H9 (cell line): ENCODE results near the gene ANO10. TPM values are rescaled to one million over a fixed set of nuclear protein-coding genes. Genes with fewer than 3 reads are reported as not detected.

Experiments
- DNase-seq: peaks from one replicate; pipeline ENCODE4 v3.0.0-alpha.2; 2017
- H2AFZ ChIP-seq: one replicate; pipeline ENCODE4 v1.6.1; 2013; ENCODE audit warnings: mild to moderate bottlenecking, low read length, control low read depth, moderate library complexity
- H2AK5ac ChIP-seq: 2 replicates; pipeline ENCODE4 v1.6.1; 2013; ENCODE audit warnings: low read length, control low read depth, mixed read lengths; ENCODE audit not compliant: insufficient read length
- H2BK120ac ChIP-seq: one replicate; pipeline ENCODE4 v1.6.1; 2013; ENCODE audit warnings: low read depth, mild to moderate bottlenecking, low read length, control low read depth, inconsistent platforms; ENCODE audit not compliant: poor library complexity, severe bottlenecking
- H2BK12ac ChIP-seq: 2 replicates; pipeline ENCODE4 v1.6.1; 2013; ENCODE audit warnings: low read length, control low read depth, mixed read lengths, low read depth; ENCODE audit not compliant: insufficient read length
- H2BK15ac ChIP-seq: 2 replicates; pipeline ENCODE4 v1.6.1; 2013; ENCODE audit warnings: low read depth, low read length, control low read depth
- H2BK20ac ChIP-seq: one replicate; pipeline ENCODE4 v1.6.1; 2013; ENCODE audit warnings: low read depth, mild to moderate bottlenecking, low read length, control low read depth, inconsistent platforms; ENCODE audit not compliant: poor library complexity, severe bottlenecking
- H2BK5ac ChIP-seq: 2 replicates; pipeline ENCODE4 v1.6.1; 2013; ENCODE audit warnings: low read length, control low read depth, mixed read lengths; ENCODE audit not compliant: insufficient read length
- H3K14ac ChIP-seq: 2 replicates; pipeline ENCODE4 v1.6.1; 2013; ENCODE audit warnings: low read length, control low read depth; ENCODE audit not compliant: insufficient read depth
- H3K18ac ChIP-seq: 2 replicates; pipeline ENCODE4 v1.6.1; 2013; ENCODE audit warnings: low read depth, mild to moderate bottlenecking, mixed read lengths, low read length, control low read depth; ENCODE audit not compliant: insufficient read length
- H3K23ac ChIP-seq: 2 replicates; pipeline ENCODE4 v1.6.1; 2013; ENCODE audit warnings: low read length, control low read depth, mixed read lengths, low read depth; ENCODE audit not compliant: insufficient read length
- H3K23me2 ChIP-seq: 2 replicates; pipeline ENCODE4 v1.6.1; 2013; ENCODE audit warnings: low read depth, mild to moderate bottlenecking, mixed read lengths, low read length, control low read depth; ENCODE audit not compliant: insufficient read length, poor library complexity, severe bottlenecking
- H3K27ac ChIP-seq: 2 replicates; pipeline ENCODE4 v1.5.1; 2013; ENCODE audit warnings: low read length, control low read depth, mixed read lengths, low read depth; ENCODE audit not compliant: insufficient read length
- H3K27me3 ChIP-seq: 2 replicates; pipeline ENCODE4 v1.6.1; 2013; ENCODE audit warnings: low read length, control low read depth, inconsistent platforms; ENCODE audit not compliant: insufficient read depth
- H3K4ac ChIP-seq: 2 replicates; pipeline ENCODE4 v1.6.1; 2013; ENCODE audit warnings: low read depth, mild to moderate bottlenecking, control low read depth, inconsistent platforms, low read length, moderate library complexity
- H3K4me1 ChIP-seq: 2 replicates; pipeline ENCODE4 v1.6.1; 2013; ENCODE audit warnings: low read length, control low read depth, inconsistent platforms; ENCODE audit not compliant: insufficient read depth
- H3K4me2 ChIP-seq: 2 replicates; pipeline ENCODE4 v1.6.1; 2013; ENCODE audit warnings: low read length, control low read depth, mixed read lengths; ENCODE audit not compliant: insufficient read length, insufficient read depth
- H3K56ac ChIP-seq: 2 replicates; pipeline ENCODE4 v1.6.1; 2013; ENCODE audit warnings: low read depth, mild to moderate bottlenecking, mixed read lengths, low read length, control low read depth; ENCODE audit not compliant: insufficient read length
- H3K79me1 ChIP-seq: 2 replicates; pipeline ENCODE4 v1.6.1; 2013; ENCODE audit warnings: low read depth, mild to moderate bottlenecking, moderate library complexity, low read length, control low read depth, inconsistent platforms; ENCODE audit not compliant: insufficient read depth, poor library complexity, severe bottlenecking
- H3K79me2 ChIP-seq: 2 replicates; pipeline ENCODE4 v1.6.1; 2013; ENCODE audit warnings: low read length, control low read depth, inconsistent platforms; ENCODE audit not compliant: insufficient read depth
- H3K9ac ChIP-seq: 2 replicates; pipeline ENCODE4 v1.6.1; 2013; ENCODE audit warnings: low read length, control low read depth, mixed read lengths; ENCODE audit not compliant: insufficient read length; ENCODE audit errors: extremely low read depth
- H3K9me3 ChIP-seq: one replicate; pipeline ENCODE4 v1.6.1; 2013; ENCODE audit warnings: low read depth, low read length, inconsistent platforms; ENCODE audit not compliant: control insufficient read depth
- H3T11ph ChIP-seq: one replicate; pipeline ENCODE4 v1.6.1; 2013; ENCODE audit warnings: mild to moderate bottlenecking, low read length, control low read depth, inconsistent platforms
- H4K20me1 ChIP-seq: one replicate; pipeline ENCODE4 v1.6.1; 2013; ENCODE audit not compliant: control insufficient read depth, insufficient read length, insufficient read depth
- H4K5ac ChIP-seq: 2 replicates; pipeline ENCODE4 v1.6.1; 2013; ENCODE audit warnings: low read depth, mild to moderate bottlenecking, mixed read lengths, low read length, control low read depth; ENCODE audit not compliant: insufficient read length
- H4K8ac ChIP-seq: replicated peaks from 2 replicates; pipeline ENCODE4 v1.6.1; 2013; ENCODE audit warnings: low read length, control low read depth, mixed read lengths, low read depth; ENCODE audit not compliant: insufficient read length
- H4K91ac ChIP-seq: 2 replicates; pipeline ENCODE4 v1.6.1; 2013; ENCODE audit warnings: low read depth, mild to moderate bottlenecking, moderate library complexity, mixed read lengths, low read length, control low read depth; ENCODE audit not compliant: insufficient read length
- H3K27ac Mint-ChIP-seq, 3 experiments: 2 replicates in 2 of 3; 3 replicates in 1 of 3; pipeline ENCODE4 v1.8.0; 2020 to 2021; ENCODE audit warnings: mixed read lengths in 3 of 3, mild to moderate bottlenecking in 1 of 3, moderate library complexity in 1 of 3
- H3K27me3 Mint-ChIP-seq: 2 replicates; pipeline ENCODE4 v1.8.0; 2021; ENCODE audit warnings: low read depth, mild to moderate bottlenecking, moderate library complexity, mixed read lengths
- H3K36me3 Mint-ChIP-seq, 3 experiments: 2 replicates in 2 of 3; 3 replicates in 1 of 3; pipeline ENCODE4 v1.8.0; 2020 to 2021; ENCODE audit warnings: low read depth in 3 of 3, mixed read lengths in 3 of 3; ENCODE audit not compliant: insufficient read depth in 1 of 3
- H3K4me1 Mint-ChIP-seq, 2 experiments: 2 replicates each; pipeline ENCODE4 v1.8.0; 2020; ENCODE audit warnings: mixed read lengths in 2 of 2
- H3K4me3 Mint-ChIP-seq, 2 experiments: 2 replicates in 1 of 2; 3 replicates in 1 of 2; pipeline ENCODE4 v1.8.0; 2020 to 2021; ENCODE audit warnings: mild to moderate bottlenecking in 2 of 2, mixed read lengths in 2 of 2, moderate library complexity in 1 of 2
- H3K9me3 Mint-ChIP-seq, 2 experiments: 2 replicates in 1 of 2; 3 replicates in 1 of 2; pipeline ENCODE4 v1.8.0; 2020; ENCODE audit warnings: mild to moderate bottlenecking in 2 of 2, mixed read lengths in 2 of 2, moderate library complexity in 1 of 2
- WGBS: extraction: QIAGEN DNeasy Blood & Tissue Kit; methylation state at CpG from one replicate; pipeline ENCODE4 v1.1.7; 2013; ENCODE audit warnings: missing lambda C conversion rate, low lambda C conversion rate, mixed read lengths; ENCODE audit not compliant: insufficient read length; ENCODE audit errors: extremely low coverage; 5-methylcytosine and 5-hydroxymethylcytosine counted together
- total RNA-seq: library from RNA; stranded (reverse); gene quantifications from 2 replicates; pipeline ENCODE4 v1.2.1, GENCODE V29; 2021
- TF ChIP-seq, protein P1 (sequence below): fragments of 200-600 bp; sonication (generic); conservative IDR thresholded peaks from 3 replicates; pipeline ENCODE4 v1.8.0; 2021; ENCODE audit warnings: antibody characterized with exemption, mild to moderate bottlenecking

Gene ANO10
- total RNA-seq, 1 experiment from 2014 or later = 38.7 TPM

DNA sequence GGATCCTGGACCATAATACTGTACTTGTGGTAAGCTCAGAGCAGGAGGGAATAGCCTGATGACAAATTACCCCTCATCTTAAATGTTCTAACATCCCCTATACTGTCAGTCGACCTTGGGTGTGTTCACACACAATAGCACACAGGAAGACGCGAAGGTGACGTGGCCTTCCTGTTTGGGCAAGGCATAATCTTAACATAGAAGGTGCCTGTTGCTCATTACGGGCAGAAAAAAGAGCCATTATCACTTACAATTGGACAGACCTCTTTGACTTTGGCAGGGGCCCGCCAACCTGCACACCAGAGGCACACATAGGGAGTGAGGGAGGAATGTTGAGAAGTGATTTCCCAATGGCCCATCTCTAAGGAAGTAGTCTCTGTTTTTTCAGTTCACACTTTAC lies 144.2 kb downstream of the ANO10 start:
- H3K9ac ChIP-seq = no peak overlapping the region
- no peak for DNase-seq
- H3K27me3 Mint-ChIP-seq = peaks cover 38% of the 10 kb centered on the region
- H4K5ac ChIP-seq = no peak overlapping the region
- H2BK5ac ChIP-seq = no peak overlapping the region
- H3K14ac ChIP-seq = no peak overlapping the region
- no peak overlapping the region for H4K91ac ChIP-seq
- H4K20me1 ChIP-seq = no peaks in the 10 kb centered on the region
- H2BK15ac ChIP-seq = no peak overlapping the region
- no peak overlapping the region for H3K56ac ChIP-seq
- no peak overlapping the region for H3K27ac ChIP-seq
- no peak overlapping the region for H3K4me2 ChIP-seq
- no peak overlapping the region for H3K4ac ChIP-seq
- H3K4me3 Mint-ChIP-seq = no peak overlapping the region
- peaks cover 5 to 17% (median 13%) of the 10 kb centered on the region in 3 experiments for H3K36me3 Mint-ChIP-seq
- H3K79me2 ChIP-seq = no peaks in the 10 kb centered on the region
- H2AK5ac ChIP-seq = no peak overlapping the region
- TF ChIP-seq, protein P1, sequence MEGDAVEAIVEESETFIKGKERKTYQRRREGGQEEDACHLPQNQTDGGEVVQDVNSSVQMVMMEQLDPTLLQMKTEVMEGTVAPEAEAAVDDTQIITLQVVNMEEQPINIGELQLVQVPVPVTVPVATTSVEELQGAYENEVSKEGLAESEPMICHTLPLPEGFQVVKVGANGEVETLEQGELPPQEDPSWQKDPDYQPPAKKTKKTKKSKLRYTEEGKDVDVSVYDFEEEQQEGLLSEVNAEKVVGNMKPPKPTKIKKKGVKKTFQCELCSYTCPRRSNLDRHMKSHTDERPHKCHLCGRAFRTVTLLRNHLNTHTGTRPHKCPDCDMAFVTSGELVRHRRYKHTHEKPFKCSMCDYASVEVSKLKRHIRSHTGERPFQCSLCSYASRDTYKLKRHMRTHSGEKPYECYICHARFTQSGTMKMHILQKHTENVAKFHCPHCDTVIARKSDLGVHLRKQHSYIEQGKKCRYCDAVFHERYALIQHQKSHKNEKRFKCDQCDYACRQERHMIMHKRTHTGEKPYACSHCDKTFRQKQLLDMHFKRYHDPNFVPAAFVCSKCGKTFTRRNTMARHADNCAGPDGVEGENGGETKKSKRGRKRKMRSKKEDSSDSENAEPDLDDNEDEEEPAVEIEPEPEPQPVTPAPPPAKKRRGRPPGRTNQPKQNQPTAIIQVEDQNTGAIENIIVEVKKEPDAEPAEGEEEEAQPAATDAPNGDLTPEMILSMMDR = no peak
- H3K79me1 ChIP-seq = no peaks in the 10 kb centered on the region
- H3K23ac ChIP-seq = no peak overlapping the region
- no peak overlapping the region for H2BK20ac ChIP-seq
- peaks cover 11% of the 10 kb centered on the region for H3K4me1 ChIP-seq
- H3K4me1 Mint-ChIP-seq = peaks cover 53% of the 10 kb centered on the region in 2 experiments
- no peak overlapping the region for H2BK120ac ChIP-seq
- H3K18ac ChIP-seq = no peak overlapping the region
- H3T11ph ChIP-seq = no peak overlapping the region
- peaks cover 5% of the 10 kb centered on the region; the same call in 1 of the 2 replicates for H3K27me3 ChIP-seq
- H3K27ac Mint-ChIP-seq = no peak overlapping the region
- no peaks in the 10 kb centered on the region for H3K9me3 ChIP-seq
- H2AFZ ChIP-seq = no peak overlapping the region
- no CpG with 5 or more reads among the region's 6 CpGs for WGBS
- H2BK12ac ChIP-seq = no peak overlapping the region
- peaks cover 9 to 13% of the 10 kb centered on the region in 2 experiments; a peak in 4 of 5 replicates for H3K9me3 Mint-ChIP-seq
- H4K8ac ChIP-seq = no peak overlapping the region
- no peaks in the 10 kb centered on the region for H3K23me2 ChIP-seq
